Stimulated activated CD8-positive, alpha-beta memory T cell treated with anti-CD3 and anti-CD28 coated beads, Interleukin-2, amount 100 ng/mL, for 48 hours (primary cell): ENCODE data around the gene AKR1B15.
"Not testable (repeated sequence)": the region's sequence is repeated elsewhere in the genome, so short reads cannot be mapped to it uniquely, and the experiment has no call there.

Source experiments
- DNase-seq, 2 donors: peaks; one replicate each; pipeline ENCODE4 v3.0.0-alpha.2; 2020; ENCODE audit warnings: low read depth in 2 of 2

AKR1B15 gene

DNA sequence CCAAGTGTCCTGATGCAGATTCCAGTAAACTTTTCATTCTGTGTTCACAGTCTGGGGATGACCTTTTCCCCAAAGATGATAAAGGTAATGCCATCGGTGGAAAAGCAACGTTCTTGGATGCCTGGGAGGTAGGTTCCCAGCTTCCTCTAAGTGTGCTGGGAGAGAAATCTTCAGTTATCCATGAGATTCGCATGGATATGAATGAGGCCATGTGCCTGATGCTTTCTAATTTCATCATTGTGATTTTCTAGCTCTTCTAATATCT lies 16.0 kb upstream of the AKR1B15 start:
- no peak for DNase-seq

DNA sequence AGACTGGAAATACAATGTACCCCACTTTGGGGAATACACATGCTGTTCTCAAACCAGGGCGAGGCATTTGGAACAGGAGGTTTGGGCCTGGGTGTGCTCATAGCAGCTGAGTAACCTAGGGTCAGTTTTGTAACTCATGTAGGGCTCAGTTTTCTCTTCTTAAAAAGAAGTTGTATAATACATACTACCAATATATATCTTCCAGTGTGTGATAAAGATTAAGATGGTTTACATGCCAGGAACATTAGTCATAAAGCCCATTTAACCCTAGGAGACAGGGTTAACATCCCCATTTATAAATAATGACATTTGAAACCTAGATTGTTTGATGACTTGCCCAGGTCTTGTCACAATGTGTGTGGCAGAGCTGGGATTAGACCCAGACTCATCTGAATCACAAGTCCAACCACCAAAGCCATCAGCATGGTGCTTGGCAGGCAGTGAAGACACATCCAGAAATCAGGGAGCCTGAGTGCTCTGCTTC lies 15.6 kb upstream of the AKR1B15 start:
- DNase-seq, result no peak

DNA sequence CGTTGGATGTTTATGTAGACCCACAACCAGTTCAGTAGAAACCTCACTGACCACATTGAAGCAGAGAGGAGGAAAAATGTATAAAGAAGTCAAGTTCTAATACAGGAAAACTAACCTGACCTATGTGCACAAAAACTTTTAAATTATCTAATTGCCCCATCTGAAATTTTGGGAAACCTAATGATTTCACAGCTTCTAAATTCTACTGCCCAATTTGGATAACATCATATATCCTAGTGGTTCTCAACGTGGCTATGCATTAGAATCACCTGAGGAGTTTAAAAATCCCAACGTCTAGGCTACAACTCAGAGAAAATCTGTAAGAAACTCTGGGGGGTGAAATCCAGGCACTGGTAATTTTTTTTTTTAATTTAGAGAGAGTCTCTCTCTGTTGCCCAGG lies 14.3 kb upstream of the AKR1B15 start:
- no peak for DNase-seq

DNA sequence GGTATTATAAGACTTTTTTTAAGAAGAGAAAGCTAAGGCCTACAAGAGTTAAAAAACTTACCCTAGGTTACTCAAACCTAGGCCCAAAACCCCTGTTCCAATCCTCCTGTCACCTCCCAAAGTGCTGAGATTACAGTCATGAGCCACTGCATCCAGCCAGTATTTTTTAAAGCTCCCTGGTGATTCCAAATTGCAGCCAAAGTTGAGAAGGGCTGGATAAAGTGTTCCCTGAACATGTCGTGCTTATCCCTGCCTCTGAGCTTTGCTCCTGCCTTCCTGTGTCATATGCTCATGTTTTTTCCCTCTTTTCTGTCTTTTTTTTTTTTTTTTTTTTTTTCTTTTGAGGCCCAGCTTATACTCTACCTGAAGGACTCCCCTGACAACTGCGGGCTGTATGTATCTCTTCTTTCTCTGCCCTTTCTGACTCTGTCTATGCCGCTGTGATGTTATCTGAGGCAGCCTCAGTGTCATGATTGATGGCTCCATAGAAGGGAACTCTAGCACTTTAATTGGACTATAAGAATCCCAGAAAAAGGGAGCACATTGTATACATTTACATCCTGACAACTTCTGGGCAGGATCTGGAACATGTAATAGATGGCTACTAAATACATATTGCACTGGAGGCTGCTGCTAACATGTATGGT lies 13.5 kb upstream of the AKR1B15 start:
- no peak for DNase-seq

DNA sequence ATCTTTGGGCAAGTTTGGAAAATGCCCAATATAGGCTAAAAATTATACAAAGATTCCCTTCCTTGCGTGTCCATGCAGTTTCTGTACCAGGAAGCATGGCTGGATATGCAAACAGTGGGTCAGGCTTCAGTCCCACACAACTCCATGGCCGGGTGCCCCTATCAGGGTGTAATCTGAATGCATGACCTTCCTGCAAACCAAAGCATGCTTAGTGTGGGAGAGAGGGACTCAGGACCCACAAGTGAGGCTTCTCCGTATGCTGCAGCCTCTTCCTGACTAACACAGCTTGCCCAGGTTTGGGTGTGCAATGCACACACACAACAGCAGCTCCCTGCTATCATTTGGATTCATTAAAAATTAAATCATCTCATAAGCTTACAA lies 13.0 kb upstream of the AKR1B15 start:
- DNase-seq, result no peak

DNA sequence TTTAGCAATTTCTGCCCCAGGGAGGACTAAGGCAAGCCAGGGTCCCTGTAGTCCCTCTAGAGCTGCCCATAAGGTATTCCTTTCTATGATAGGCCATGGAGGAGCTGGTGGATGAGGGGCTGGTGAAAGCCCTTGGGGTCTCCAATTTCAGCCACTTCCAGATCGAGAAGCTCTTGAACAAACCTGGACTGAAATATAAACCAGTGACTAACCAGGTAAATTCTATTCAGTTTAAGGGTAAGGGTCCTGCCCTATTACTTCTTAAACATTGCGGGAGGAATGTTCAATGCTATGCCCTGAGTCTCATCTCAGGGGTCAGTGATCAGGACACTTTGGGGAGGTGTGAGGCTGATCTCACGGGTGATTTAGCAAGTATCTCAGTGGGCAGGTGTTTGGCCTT lies 12.4 kb upstream of the AKR1B15 start:
- not testable (repeated sequence) for DNase-seq

DNA sequence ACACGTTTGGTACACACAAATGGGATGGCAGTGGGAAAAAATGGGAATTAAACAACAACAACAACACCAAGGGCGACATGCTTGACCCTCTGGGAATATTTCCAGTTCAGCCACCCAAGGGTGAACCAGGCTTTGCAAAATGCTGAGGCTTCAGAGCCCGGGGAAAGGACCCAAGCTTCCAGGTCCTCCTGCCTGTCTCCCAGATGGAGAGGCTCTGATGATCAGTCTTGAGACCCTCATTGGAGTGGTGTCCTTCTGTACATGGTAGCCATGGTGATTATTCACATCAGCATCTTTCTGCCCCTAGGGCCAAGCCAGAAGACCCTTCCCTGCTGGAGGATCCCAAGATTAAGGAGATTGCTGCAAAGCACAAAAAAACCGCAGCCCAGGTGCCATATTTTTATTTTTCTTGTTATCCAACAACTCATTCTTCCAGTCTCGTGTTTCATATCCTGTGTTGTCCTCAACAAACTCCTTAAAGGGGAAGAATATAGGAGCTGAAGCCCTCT lies 11.6 kb upstream of the AKR1B15 start:
- not testable (repeated sequence) for DNase-seq

DNA sequence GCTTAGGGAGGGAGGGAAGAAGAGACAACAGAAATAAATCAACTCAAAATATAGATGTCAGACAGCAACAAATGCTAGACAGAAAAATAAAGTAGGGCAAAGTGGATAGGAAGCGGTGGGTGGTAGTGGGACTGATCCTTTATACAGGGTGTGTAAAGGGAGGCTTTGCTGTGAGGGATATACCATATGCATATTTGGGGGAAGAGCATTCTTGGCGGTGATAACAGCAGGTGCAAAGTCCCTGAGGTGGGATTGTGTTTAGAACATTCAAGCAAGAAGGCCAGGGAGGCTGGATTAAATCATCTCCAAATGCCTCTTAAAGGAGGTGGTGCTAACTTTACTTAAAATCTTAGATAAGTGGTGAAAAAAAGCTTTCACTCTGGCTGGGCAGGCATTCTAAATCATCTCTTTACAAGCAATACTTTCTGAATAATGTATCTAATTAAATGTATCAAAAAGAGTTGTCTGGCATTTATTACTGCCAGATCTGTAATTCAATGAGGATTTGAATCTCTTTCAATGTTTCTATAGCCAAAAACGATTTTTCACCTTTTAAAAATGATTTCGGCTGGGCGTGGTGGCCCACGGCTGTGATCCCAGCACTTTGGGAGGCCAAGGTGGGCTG lies 9.4 kb upstream of the AKR1B15 start:
- no peak for DNase-seq

DNA sequence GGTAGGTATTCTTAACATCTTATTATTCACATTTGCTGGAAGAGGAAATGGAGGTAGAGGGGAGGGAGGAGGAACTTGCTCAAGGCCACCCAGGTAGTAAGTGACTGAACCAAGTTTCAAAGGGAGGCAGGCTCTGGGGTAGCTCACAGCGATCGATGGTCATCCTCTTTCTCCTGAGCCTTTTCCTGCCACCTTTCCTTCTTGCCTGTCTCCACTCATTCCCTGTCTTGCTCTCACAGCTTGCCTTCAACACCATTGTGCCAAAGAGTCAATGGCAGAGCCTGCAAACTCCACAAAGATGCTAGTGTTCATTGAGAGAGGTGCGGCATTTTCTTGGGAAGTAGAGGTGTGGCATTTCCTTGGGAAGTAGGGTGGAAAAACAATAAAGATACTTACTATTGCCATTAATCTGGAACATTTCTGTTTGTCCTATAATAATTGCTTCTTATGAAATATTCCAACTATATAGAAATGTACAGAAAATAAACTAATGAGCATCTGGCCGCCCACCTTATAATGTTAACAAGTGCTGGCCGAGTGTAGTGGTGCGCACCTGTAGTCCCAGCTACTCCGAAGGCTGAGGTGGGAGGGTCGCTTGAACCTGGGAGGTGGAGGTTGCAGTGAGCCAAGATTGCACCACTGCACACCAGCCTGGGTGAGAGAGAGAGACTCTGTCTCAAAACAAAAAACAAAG lies 7.3 kb upstream of the AKR1B15 start:
- not testable (repeated sequence) for DNase-seq

DNA sequence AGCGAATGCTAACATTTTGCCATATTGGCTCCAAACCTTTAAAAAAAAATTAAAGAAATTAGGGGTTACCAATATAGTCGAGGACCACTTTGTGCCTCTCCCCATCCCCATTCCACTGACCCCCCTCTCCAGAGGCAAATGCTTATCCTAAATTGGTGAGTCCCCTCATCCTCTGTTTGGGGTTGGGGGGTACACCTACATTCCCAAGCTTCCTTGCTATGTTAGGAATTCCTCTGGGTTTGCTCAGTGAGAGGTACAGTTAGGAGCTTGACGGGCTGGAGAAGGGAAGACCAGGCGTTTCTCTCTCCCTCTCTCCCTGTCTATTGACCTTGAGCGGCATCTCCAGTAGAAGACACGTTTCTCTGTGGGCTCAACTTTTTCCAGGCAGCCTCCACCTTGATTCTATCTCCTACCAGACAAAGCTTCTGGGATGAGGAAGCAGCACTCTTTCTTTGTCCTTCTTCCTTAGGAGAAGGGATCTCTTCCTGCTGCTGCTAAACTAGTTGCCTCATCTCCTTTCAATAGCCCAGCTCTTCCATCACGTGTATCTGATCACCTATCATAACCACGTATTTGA lies 6.6 kb upstream of the AKR1B15 start:
- no peak for DNase-seq

DNA sequence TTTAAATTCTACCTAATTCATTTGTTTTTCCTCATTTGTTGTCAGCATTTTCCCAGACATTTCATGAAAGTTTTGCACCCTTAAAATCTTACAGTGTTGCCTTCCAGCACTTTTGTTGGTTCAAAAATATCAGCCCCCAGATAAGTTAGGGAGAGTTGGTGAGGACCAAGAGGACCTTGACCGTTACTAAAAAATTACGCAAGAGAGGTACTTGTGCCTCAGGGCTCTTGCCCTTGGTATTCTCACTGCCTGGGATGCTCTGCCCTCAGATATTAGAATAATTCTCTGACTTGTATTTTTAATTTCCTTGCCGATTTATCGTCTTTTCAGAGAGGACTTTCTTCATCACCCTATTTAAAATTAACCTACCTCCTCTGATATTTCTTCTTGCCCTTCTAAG lies 3.5 kb upstream of the AKR1B15 start:
- no peak for DNase-seq

DNA sequence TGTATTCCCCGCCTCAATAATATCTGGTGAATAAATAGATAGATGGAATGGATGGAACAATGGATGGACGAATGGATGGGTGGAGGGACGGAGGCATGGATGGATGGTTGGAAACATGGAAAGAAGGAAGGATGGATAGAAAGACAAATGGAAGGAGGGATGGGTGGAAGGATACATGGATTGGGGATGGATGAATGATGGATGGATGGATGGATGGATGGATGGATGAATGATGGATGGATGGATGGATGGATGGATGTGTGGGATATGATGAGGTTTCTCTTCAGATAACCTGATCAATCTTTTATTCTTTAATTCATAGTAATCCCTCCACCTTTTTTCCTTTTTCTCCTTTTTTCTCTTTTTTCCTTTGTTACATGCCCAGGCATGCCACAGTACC lies 3.0 kb upstream of the AKR1B15 start:
- no peak for DNase-seq

DNA sequence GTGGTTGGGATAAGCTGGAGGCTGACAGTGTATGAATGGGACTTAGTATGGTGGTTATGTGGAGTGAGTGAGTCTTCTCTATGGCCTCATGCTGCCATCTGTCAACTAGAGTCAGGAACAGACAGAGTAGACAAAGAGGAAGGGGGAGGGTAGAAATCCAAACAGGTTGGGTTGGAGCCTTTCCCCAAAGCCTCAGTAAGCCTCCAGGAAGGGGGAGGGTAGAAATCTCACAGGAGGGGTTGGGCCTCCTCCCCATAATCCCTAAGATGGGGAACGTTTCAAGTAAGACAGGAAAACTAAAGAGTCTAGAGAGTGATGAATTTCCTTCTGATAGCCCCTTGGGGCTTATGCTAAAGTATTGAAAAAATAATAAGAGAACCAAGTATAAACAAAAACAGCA lies 2.0 kb upstream of the AKR1B15 start:
- no peak for DNase-seq

DNA sequence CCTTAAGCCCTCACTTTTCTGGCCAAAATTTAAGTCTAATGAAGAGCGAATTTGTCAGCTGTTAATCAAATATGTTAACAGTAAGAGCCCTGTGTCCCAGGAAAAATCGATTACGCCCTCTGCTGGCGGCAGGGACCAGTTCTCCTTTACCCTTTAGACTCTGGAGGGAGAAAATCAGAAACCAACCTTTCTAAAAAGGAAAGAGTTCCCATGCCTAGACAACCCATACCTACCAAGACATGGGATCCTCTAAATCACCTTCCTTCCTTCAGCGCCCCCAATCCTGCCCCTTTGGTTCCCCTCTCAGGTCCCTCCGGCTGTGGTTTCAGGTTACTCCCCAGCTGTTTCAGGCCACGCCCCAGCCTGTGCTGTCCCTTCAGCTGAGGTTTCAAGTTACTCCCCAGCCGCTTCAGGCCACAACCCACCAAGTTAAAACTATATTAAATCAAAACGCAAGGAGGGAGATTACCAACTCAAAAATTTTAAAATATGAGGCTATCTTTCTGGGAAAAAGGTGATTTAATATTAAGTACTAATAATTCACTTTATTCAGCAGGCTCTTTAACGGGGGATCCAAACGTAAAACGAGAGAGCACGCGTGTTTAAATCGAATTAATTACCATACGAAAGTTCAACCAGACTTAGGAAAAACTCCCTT lies 1.4 kb upstream of the AKR1B15 start:
- peak; percentile 56 to 58 for DNase-seq

DNA sequence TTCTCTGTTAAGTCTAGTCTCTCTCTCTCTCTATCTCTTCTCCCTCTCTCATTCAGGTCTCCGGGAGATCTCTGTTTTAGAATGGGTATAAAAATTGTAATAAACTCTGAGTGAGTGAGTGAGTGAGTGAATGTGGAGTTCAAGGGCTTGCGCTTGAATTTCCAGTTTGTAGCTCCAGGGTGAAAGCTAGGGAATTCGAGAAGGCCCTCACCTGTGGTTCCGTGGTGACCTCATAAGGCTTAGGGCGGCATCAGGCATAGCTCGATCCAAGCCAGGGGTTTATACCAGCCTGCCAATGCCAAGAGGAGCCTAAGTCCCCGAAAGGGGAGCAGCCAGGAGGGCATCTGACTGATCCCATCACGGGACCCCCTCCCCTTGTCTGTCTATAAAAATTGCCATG lies 456 bp downstream of the AKR1B15 start:
- no peak for DNase-seq

DNA sequence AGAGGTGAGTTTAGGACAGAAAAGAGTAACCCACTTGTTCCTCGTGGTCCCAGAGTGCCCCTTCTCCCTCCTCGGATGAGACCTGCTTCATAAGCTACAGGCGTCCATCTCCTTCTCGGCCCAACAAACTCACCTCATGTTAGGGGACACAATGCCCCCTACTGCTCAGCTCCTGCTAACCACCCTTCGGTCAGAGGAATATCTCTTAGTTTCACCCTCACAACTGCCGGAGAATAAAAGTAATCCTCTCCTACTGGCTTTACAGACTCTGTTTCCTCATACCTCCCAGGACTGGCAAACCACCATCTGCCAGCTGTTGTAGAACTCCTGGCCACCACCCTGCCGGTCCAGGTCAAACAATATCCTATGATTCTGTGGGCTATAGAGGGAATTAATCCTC lies 3.2 kb downstream of the AKR1B15 start:
- DNase-seq, result no peak

DNA sequence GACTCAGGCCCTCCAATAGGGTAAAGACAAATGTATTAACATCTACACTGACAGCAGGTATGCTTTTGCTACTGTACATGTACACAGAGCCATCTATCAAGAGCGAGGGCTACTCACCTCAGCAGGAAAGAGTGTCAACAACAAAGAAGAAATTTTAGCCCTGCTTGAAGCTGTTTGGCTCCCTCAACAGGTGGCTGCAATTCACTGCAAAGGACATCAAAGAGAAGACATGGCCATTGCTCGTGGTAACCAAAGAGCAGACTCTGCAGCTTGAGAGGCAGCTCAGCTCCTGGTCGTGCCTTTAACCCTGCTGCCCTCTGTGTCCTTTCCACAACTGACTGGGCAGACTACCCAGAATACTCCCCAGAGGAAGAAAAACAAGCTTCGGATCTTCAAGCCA lies 5.1 kb downstream of the AKR1B15 start:
- no peak for DNase-seq

DNA sequence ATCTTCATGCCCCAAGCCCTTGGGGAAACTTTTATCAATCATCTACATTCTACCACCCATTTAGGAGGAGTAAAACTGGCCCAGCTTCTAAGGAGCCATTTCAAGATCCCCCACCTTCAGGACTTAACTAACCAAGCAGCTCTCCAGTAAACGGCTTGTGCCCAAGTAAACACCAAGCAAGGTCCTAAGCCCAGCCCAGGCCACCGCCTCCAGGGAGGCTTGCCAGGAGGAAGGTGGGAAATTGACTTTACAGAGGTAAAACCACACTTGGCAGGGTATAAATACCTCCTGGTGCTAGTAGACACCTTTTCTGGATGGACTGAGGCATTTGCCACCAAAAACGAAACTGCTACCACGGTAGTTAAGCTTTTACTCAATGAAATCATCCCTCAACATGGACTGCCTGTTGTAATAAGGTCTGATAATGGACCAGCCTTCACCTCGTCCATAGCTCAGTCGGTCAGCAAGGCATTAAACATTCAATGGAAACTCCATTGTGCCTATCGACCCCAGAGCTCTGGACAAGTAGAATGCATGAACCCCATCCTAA lies 5.6 kb downstream of the AKR1B15 start:
- DNase-seq, result no peak

DNA sequence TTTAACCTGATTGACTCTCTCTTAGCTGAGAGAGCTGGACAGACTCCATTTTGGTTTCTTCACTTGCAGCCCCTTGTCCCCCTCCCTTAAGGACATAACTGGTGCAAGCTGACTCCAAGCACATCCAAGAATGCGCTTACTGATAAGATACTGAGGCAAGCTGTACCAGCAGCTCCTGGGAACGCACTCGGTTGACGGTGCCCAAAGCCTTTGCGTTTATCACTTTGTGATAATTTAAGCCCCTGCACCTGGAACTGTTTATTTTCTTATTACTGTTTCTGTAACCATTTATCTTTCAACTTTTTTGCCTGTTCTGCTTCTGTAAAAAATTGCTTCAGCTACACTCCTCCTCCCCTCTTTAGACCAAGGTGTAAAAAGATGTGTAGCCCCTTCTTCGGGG lies 8.5 kb downstream of the AKR1B15 start:
- no peak for DNase-seq

DNA sequence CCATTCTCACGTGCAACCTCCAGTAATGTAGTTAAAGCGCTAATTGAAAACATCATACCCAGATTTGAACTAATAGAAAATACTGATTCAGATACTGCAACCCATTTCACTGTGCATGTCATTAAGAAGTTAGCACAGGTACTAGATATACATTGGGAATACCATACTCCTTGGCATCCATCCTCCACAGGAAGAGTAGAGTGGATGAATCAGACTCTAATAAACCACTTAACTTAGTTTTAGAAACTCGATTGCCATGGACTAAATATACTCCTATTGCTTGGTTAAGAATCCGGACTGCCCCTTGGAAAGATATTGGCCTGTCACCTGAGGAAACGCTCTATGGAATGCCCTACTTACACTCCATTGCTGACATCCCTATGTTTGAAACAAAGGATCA lies 9.5 kb downstream of the AKR1B15 start:
- DNase-seq, result no peak

DNA sequence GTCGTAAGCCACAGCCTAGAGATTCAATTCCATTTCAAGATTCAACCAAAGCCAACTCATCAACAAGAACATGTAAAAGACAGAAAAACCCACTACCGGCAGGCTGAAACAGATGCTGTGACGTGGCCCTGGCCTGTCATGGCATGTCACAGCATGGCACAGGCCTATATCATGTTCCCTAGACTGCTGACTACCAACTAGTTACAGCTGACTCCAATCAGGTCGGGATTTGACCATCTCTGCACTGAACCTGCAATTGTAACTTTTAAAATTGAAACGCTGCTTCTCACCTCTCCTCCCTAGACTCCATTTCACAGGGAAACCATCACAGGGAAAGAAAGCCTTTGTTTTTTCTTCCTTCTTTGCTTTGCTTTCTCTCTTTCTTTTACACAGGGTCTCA lies 12.7 kb downstream of the AKR1B15 start:
- not testable (repeated sequence) for DNase-seq

DNA sequence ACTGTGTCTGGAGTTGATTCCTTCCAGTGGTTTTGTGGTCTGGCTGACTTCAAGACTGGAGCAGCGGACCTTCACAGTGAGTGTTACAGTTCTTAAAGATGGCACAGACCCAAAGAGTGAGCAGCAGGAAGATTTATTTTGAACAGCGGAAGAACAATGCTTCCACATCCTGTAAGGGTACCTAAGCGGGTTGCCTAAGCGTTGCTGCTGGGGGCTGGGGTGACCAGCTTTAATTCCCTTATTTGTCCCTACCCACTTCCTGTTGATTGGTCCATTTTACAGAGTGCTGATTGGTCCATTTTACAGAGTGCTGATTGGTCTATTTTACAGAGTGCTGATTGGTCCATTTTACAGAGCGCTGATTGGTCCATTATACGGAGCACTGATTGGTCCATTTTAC lies 13.2 kb downstream of the AKR1B15 start:
- DNase-seq, result no peak
